ENCODE results near the gene VPS33A.

- no peak for TF ChIP-seq CTCF (conservative IDR thresholded peaks at IDR 0.05 in 1 of 2, IDR thresholded peaks at IDR 0.05 in 1 of 2; ENCODE audit: extremely low read depth in 1 of 2, insufficient read depth in 1 of 2, low read depth in 1 of 2, low read length in 2 of 2)
- TF ChIP-seq EZH2 (IDR thresholded peaks at IDR 0.05; ENCODE audit: borderline replicate concordance, low read length), result no peak
Observed at GRCh38 chr12:122310626-122311333, 44.5 kb upstream of the VPS33A start.
